Activated CD8-positive, alpha-beta memory T cell treated with anti-CD3 and anti-CD28 coated beads, Interleukin-2, amount 10 ng/mL, durations not matched to agents 7 days and 5 days (primary cell): ENCODE measurements around the gene CUBN. TPM values are rescaled to one million over a fixed set of nuclear protein-coding genes. Genes with fewer than 3 reads are reported as not detected.

ENCODE experiments used
- ATAC-seq: fragments of 150-1000 bp; cut with Tn5 transposase; one replicate; pipeline ENCODE4 v1.10.0; 2021; ENCODE audit warnings: moderate library complexity
- CTCF ChIA-PET: fragments of 350-600 bp; sonication (Branson Sonifier 250); formaldehyde crosslinking; loops from one replicate; lab custom pipeline; 2021; ENCODE audit warnings: antibody characterized with exemption; lab: Charles Lee
- DNase-seq: peaks from one replicate; pipeline ENCODE4 v3.0.0-alpha.2; 2020
- H3K27ac Mint-ChIP-seq: one replicate; pipeline ENCODE4 v1.8.0; 2021; ENCODE audit warnings: mild to moderate bottlenecking, mixed read lengths
- H3K27me3 Mint-ChIP-seq: one replicate; pipeline ENCODE4 v1.8.0; 2021; ENCODE audit warnings: mixed read lengths
- H3K36me3 Mint-ChIP-seq: one replicate; pipeline ENCODE4 v1.8.0; 2021; ENCODE audit warnings: mild to moderate bottlenecking, mixed read lengths
- H3K4me1 Mint-ChIP-seq: one replicate; pipeline ENCODE4 v1.8.0; 2021; ENCODE audit warnings: mixed read lengths
- H3K4me3 Mint-ChIP-seq: one replicate; pipeline ENCODE4 v1.8.0; 2021; ENCODE audit warnings: mild to moderate bottlenecking, moderate library complexity, mixed read lengths
- H3K9me3 Mint-ChIP-seq: one replicate; pipeline ENCODE4 v1.8.0; 2022; ENCODE audit warnings: low read depth, mixed read lengths
- total RNA-seq, 2 experiments: library from RNA; stranded (reverse); gene quantifications; one replicate each; pipeline ENCODE4 v1.2.3, GENCODE V29; 2021

The CUBN gene
- total RNA-seq, 2 experiments from 2014 or later = 0.56 to 1.1 TPM

DNA sequence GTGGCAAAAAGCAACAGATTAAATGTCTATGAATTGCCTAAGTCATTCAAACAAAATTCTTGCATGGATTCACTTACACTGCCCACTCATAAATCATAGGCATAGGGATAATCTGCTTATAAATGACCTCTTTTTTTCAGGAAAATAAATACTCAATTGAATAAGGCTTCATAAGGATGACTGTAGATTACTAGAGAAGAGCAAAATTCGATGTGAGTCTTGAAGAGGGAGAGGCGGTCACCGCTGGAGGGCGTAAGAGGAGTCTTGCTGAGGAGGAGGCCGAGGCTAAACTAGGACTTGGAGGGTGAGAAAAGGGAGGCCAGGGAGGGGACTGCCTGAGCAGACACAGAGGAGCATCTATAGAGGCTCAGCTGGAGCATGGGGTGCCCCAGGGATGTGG is 177.0 kb downstream of the CUBN start:
- no peaks in the 10 kb centered on the region for H3K36me3 Mint-ChIP-seq
- CTCF ChIA-PET = no interaction called here
- DNase-seq = no peak

DNA sequence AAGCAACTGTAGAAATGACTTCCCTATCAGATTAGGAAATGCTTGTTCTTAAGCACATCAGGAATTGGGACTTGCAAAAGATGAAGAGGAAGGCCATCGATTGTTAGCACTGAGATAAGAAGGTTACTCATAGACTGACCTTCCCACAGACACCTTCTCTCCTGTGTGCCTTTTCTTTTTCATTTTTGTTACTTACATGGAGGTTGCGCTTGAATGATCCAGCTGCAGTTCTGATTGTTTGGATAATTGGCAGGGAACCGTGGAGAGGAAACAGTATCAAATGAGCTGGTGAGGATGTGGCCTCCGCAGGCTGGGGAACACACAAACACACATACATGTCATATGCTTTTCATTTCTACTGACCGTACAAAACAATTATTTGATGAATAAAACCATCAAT is 177.5 kb downstream of the CUBN start:
- no peaks in the 10 kb centered on the region for H3K9me3 Mint-ChIP-seq
- no peak overlapping the region for H3K4me3 Mint-ChIP-seq
- no peak for ATAC-seq
- CTCF ChIA-PET = no interaction called here
- peaks cover 14% of the 10 kb centered on the region for H3K4me1 Mint-ChIP-seq
- H3K36me3 Mint-ChIP-seq = no peaks in the 10 kb centered on the region
- no peak overlapping the region for H3K27ac Mint-ChIP-seq
- peaks cover 7% of the 10 kb centered on the region for H3K27me3 Mint-ChIP-seq
- no peak for DNase-seq

More for the DNA sequence above, 177.0 kb downstream of the CUBN start:
- ATAC-seq = no peak
- H3K9me3 Mint-ChIP-seq = no peaks in the 10 kb centered on the region
- H3K4me3 Mint-ChIP-seq = no peak overlapping the region
- H3K27me3 Mint-ChIP-seq = peaks cover 7% of the 10 kb centered on the region
- H3K4me1 Mint-ChIP-seq = peaks cover 14% of the 10 kb centered on the region
- no peak overlapping the region for H3K27ac Mint-ChIP-seq

DNA sequence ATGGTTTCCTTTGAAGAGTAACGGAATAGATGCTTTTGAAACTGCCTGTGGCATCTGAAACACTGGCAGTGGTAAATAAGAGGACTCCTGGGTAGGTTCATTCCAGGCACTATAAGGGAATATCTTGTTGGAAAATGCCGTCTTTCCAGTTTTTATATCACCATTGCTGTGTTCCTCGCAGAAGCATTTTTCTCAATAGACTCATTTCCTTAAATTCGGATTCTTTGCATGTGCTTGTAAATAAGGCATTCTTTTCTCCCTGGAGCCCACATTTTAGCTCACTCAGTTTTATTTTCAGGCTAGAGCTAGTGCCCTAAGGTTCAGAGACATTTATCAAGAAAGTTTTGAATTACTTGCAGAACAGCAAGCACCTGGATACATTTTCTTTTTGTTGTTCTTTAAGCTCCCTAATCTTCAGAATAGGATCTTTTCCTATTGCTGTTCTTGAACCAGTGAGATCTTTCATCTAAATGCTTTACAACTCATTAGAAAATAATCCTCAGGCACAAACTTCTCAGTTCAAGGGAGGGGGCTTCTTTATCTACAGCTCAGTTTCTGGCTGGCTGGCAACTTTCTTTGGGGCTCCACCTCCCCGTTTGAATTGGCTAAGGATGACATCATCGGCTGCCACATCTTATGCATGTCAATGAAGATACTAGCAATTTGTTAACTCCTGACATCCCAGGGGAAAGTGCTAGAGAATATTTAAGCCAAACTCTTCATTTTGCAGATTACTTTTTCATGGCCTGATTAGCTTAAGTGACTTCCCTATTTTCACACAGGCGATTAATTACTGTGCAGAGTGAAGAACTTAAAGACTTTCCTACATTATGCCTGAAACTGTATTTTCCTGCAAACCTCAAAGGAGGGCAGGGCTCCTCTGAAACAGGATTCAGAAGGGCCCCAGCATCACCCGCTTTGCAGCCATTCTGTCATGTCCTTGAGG is 178.7 kb downstream of the CUBN start:
- ATAC-seq (no peak), DNase-seq (no peak)
- Mint-ChIP-seq H3K4me1 (peaks cover 14% of the 10 kb centered on the region), H3K36me3 (no peaks in the 10 kb centered on the region), H3K4me3 (no peak overlapping the region), H3K9me3 (no peaks in the 10 kb centered on the region), H3K27me3 (peaks cover 7% of the 10 kb centered on the region), H3K27ac (no peak overlapping the region)
- CTCF ChIA-PET = no interaction called here

DNA sequence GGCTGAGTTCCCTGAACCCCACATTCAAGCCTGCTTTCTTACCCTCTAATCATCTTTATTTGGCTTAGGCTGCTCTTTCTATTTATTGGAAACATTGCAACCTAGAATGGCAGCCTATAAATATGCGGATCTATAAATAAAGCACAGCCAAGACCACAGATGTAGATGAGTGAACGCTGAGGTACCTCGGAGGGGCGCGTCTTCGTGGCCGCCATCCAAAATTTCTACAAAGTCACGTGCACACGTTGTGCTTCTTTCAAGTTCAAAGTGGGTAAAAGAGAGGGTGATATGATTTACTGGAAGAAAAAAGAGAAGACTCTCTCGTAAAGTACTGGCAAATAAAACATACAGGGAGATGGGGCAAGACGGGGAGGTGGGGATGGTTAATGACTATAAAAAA is 179.8 kb downstream of the CUBN start:
- no peak overlapping the region for H3K27ac Mint-ChIP-seq
- no peaks in the 10 kb centered on the region for H3K9me3 Mint-ChIP-seq
- ATAC-seq = no peak
- peaks cover 3% of the 10 kb centered on the region for H3K27me3 Mint-ChIP-seq
- no peak overlapping the region for H3K4me3 Mint-ChIP-seq
- DNase-seq = no peak
- H3K36me3 Mint-ChIP-seq = no peaks in the 10 kb centered on the region
- CTCF ChIA-PET = no interaction called here
- H3K4me1 Mint-ChIP-seq = peaks cover 16% of the 10 kb centered on the region

DNA sequence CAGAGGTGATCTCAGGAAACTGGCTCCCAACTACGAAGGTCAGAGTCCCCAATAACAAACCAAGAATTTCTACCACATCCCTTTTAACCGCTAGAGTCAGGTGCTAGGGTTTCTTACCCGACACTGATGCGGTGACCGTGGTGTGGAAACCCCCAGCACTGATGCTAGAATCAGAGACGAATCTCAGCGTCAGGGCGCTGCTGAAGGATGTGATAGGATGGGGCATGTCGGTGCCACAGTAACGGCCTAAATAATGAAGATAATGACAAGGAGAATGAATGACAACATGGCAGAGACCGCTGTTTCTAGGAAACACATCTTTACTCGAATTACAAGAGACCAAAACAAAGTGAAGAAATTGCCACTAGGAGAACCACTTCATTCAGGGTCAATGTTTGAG is 181.2 kb downstream of the CUBN start:
- peak overlapping the region; percentile 6 for H3K27ac Mint-ChIP-seq
- DNase-seq = peak; percentile 71

DNA sequence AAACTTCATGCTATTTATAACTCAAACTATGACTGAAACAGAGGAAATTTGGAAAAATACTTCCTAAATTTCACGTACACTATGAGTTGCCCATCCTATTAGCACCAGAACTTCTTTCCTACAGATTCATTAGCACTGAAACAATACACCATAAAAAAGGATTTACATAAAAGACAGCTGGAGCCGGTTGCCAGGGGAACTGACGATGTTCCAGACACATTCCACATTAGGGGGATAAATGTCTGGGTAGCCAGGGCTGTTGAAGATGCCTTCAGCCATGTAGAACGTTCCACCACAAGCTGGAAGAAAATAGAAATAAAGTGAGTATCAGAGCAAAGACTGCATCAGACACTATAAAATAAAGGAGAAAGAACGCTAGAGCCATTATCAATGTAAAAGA is 182.5 kb downstream of the CUBN start:
- Mint-ChIP-seq H3K27me3 (peaks cover 3% of the 10 kb centered on the region), H3K27ac (no peak overlapping the region), H3K4me3 (no peak overlapping the region), H3K9me3 (no peaks in the 10 kb centered on the region), H3K4me1 (peaks cover 17% of the 10 kb centered on the region), H3K36me3 (no peaks in the 10 kb centered on the region)
- no peak for DNase-seq
- ATAC-seq = no peak
- CTCF ChIA-PET = no interaction called here

More for the DNA sequence above, 181.2 kb downstream of the CUBN start:
- H3K27me3 Mint-ChIP-seq = peaks cover 3% of the 10 kb centered on the region
- peak; percentile 82 for ATAC-seq
- H3K4me3 Mint-ChIP-seq = no peak overlapping the region
- H3K4me1 Mint-ChIP-seq = peaks cover 20% of the 10 kb centered on the region
- H3K36me3 Mint-ChIP-seq = no peaks in the 10 kb centered on the region
- CTCF ChIA-PET = no interaction called here
- H3K9me3 Mint-ChIP-seq = no peaks in the 10 kb centered on the region

DNA sequence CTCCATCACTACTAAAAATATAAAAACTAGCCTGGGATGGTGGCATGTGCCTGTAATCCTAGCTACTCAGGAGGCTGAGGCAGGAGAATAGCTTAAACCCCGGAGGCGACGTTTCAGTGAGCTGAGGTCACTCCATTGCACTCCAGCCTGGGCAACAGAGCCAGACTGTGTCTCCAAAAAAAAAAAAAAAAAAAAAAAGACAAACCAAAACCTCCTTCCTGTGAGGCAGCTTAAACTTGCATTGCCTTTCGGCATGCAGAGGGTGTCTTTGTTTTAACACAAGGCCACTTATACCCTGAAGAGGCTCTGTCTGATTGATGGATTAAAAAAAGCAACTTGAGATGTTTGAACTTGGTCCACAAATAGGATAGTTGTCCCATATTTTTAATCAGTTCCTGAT is 184.0 kb downstream of the CUBN start:
- Mint-ChIP-seq H3K27ac (no peak overlapping the region), H3K4me3 (no peak overlapping the region), H3K4me1 (peaks cover 14% of the 10 kb centered on the region), H3K36me3 (no peaks in the 10 kb centered on the region), H3K9me3 (no peaks in the 10 kb centered on the region), H3K27me3 (peaks cover 3% of the 10 kb centered on the region)
- DNase-seq (no peak), ATAC-seq (no peak)
- CTCF ChIA-PET = interaction anchor here (0.7 kb wide), 1 partner anchor 255 kb away, joined by 3 read pairs; no protein-coding TSS in a partner anchor

DNA sequence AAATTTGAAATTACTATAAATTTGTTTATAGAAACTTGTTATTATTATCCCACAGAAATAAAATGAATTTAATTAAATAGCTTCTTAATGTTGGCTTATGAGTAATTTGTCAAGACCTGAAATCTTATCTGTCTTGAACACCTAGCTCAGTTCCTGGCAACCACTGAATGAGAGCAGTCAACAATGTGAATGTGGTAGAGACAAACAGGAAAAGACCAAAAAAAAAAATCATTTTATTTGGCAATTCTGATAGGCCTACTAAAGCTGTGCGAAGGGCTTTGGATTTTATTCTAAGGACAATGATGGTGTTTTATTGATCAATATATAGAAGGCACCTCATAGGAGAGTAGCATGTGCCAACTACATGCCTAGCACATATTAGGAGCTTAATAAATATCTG is 184.6 kb downstream of the CUBN start:
- ATAC-seq (no peak), DNase-seq (no peak)
- Mint-ChIP-seq H3K9me3 (no peaks in the 10 kb centered on the region), H3K4me3 (no peak overlapping the region), H3K27me3 (peaks cover 2% of the 10 kb centered on the region), H3K27ac (no peak overlapping the region), H3K36me3 (no peaks in the 10 kb centered on the region), H3K4me1 (peaks cover 14% of the 10 kb centered on the region)
- CTCF ChIA-PET = interaction anchor here (0.7 to 0.8 kb wide), 2 partner anchors 53 to 119 kb away, joined by 3 read pairs; no protein-coding TSS in a partner anchor

DNA sequence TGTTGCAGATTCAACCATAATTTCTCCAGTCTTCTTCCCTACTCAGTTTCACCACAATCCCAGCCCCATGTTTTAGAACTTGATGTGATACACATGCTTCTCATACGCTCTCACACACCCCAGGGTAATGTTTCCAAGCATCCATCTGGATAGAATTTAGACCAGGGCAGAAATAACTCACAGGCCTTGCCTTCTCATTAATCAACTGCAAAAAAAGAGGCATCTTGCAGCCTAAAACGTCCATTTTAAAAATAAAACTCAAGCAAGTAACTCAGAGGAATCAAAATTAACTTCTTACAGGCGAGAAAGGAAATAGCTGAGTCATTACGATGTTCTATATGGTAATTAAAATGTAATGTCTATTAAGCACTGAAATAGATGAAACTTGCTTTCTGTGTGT is 185.2 kb downstream of the CUBN start:
- H3K4me3 Mint-ChIP-seq = no peak overlapping the region
- no peaks in the 10 kb centered on the region for H3K36me3 Mint-ChIP-seq
- H3K27me3 Mint-ChIP-seq = no peaks in the 10 kb centered on the region
- H3K9me3 Mint-ChIP-seq = no peaks in the 10 kb centered on the region
- no peak for DNase-seq
- CTCF ChIA-PET = interaction anchor here (0.7 to 0.8 kb wide), 2 partner anchors 53 to 118 kb away, joined by 3 read pairs; no protein-coding TSS in a partner anchor
- H3K27ac Mint-ChIP-seq = no peak overlapping the region
- no peak for ATAC-seq
- peaks cover 14% of the 10 kb centered on the region for H3K4me1 Mint-ChIP-seq

DNA sequence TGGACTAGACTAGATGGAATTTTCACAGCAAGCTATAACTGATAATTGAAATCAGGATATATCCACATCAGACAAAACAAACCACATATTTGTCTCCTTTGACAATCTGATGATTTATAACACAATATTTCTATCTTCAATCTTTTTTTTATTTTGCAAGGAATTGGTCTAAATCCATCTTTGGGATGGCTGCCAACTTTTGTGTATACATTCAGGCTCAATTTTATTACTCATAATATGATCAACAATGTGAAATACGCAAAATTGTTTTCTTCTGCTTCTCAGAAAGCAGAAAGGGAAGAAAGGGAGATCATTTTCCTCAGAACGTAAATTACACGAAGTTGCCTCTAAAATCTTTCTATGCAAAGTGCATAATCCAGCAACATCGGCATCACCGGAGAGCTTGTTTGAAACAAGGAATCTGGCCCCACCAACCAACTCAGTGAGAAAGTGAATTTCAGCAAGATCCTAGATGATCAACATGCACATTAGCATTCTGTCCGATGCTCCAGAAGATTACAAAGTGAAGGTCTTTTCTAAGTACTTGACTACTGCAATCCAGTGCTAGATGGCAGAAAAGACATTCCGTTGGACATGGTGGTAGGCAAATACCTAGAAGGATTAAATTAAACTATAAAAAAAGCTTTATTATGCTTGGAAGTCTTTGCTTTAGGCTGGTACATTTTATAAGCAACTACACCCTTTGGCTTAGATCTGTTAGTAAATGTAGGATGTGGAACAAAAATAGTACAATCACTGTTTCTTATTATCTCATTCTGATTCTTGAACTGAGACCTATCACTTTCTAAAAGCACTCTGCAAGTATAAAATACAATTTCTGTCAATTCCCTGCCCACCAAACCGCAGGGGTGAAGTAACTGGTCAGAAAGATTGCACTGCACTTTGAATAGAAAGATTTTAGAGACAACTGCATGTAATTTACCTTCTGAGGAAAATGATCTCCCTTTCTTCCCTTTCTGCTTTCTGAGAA is 186.0 kb downstream of the CUBN start:
- CTCF ChIA-PET = no interaction called here
- H3K4me3 Mint-ChIP-seq = no peak overlapping the region
- no peak for ATAC-seq
- peaks cover 13% of the 10 kb centered on the region for H3K4me1 Mint-ChIP-seq
- no peaks in the 10 kb centered on the region for H3K9me3 Mint-ChIP-seq
- H3K27me3 Mint-ChIP-seq = no peaks in the 10 kb centered on the region
- no peak overlapping the region for H3K27ac Mint-ChIP-seq
- no peaks in the 10 kb centered on the region for H3K36me3 Mint-ChIP-seq
- no peak for DNase-seq

DNA sequence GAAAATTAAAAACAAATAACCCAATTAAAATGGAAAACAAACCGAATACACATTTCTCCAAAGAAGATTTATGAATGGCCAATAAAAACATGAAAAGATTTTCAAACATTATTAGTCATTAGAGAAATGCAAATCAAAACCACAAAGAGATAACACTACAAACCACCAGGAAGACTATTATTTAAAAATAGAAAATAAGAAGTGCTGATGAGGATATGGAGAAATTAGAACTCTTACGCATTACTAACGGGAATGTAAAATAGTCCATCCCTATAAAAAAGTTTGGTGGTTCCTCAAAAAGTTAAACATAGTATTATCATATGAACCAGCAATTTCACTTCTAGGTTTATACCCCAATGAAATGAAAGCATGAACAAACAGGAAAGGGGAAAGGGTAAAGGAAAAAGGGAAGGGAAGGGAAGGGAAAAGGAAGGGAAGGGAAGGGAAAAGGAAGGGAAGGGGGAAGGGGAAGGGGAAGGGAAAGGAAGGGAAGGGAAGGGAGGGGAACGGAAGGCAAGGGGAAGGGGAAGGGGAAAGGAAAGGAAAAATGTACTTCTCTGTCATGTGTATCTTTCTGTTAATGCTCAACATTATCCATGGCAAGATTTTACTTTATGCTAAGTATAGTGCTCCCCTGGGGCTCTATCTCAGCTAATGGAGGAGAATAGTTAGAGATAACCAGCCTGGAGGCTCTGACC is 187.1 kb downstream of the CUBN start:
- Mint-ChIP-seq H3K36me3 (no peaks in the 10 kb centered on the region), H3K27ac (no peak overlapping the region), H3K27me3 (no peaks in the 10 kb centered on the region), H3K9me3 (no peaks in the 10 kb centered on the region), H3K4me1 (peaks cover 6% of the 10 kb centered on the region), H3K4me3 (no peak overlapping the region)
- CTCF ChIA-PET = no interaction called here
- ATAC-seq (no peak), DNase-seq (no peak)

DNA sequence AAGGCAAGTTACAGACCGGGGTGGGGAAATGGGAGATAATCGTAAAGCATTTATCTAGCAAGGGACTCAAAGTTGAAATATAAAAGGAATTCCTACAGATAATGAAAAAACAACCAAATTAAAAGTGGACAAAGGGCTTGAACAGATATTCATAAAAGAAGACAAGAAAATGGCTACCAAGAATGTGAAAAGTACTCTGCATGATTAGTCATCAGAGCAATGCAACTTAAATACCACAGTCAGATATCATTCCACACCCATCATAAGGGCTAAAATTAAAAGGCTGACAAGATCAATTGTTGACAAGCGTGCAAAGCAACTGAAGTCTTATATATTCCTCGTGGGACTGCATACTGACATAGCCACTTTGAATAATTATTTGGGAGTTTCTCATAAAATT is 187.7 kb downstream of the CUBN start:
- no peaks in the 10 kb centered on the region for H3K27me3 Mint-ChIP-seq
- peaks cover 6% of the 10 kb centered on the region for H3K4me1 Mint-ChIP-seq
- no peaks in the 10 kb centered on the region for H3K36me3 Mint-ChIP-seq
- H3K4me3 Mint-ChIP-seq = no peak overlapping the region
- ATAC-seq (no peak), DNase-seq (no peak)
- H3K27ac Mint-ChIP-seq = no peak overlapping the region
- CTCF ChIA-PET = no interaction called here
- H3K9me3 Mint-ChIP-seq = no peaks in the 10 kb centered on the region

DNA sequence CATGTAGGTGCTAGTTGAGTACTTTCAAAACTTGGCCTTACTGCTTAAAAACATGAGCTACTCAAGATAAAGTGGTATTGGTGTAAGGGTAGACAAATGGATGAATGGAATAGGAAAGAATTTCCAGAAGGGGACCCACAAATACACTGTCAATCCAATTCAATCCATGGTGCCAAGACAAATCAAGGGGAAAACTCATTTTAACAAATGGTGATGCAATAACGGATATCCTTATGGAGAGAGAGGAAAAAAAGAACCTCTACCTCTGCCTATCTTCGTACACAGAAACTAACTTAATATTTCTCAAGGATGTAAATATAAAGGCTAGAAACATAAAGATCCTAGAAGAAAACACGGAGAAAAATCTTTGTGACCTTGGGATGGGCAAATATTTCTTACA is 188.5 kb downstream of the CUBN start:
- no peak for ATAC-seq
- no peak overlapping the region for H3K4me3 Mint-ChIP-seq

More for the DNA sequence above, 188.5 kb downstream of the CUBN start:
- CTCF ChIA-PET = no interaction called here
- peaks cover 6% of the 10 kb centered on the region for H3K4me1 Mint-ChIP-seq
- H3K9me3 Mint-ChIP-seq = no peaks in the 10 kb centered on the region
- DNase-seq = no peak
- no peaks in the 10 kb centered on the region for H3K36me3 Mint-ChIP-seq
- no peak overlapping the region for H3K27ac Mint-ChIP-seq
- H3K27me3 Mint-ChIP-seq = no peaks in the 10 kb centered on the region
